ENCODE measurements around the gene NEUROG1.

- no peak for TF ChIP-seq CTCF (IDR thresholded peaks at IDR 0.05)
- TF ChIP-seq POLR2A (IDR thresholded peaks at IDR 0.05), result no peak
Observed at GRCh38 chr5:135517631-135518030, 18.1 kb downstream of the NEUROG1 start.

Data from body of pancreas (tissue), 4 donors.